HT-29 (cell line): ENCODE data around the gene SEC23B. TPM values are rescaled to one million over a fixed set of nuclear protein-coding genes. Genes with fewer than 3 reads are reported as not detected.
A peak's percentile ranks its signal among the peaks of the same experiment; 100 is the strongest.
"Not testable (repeated sequence)": the region's sequence is repeated elsewhere in the genome, so short reads cannot be mapped to it uniquely, and the experiment has no call there.

Source experiments
- DNase-seq: peaks from one replicate; pipeline ENCODE4 v3.0.0-alpha.2; 2015; ENCODE audit warnings: low spot score
- total RNA-seq: library from RNA; depleted of rRNA; stranded (reverse); fragments of >200 nt; shearing (Covaris generic); gene quantifications from 2 replicates; pipeline ENCODE4 v1.2.3, GENCODE V29; 2014

Gene SEC23B
- total RNA-seq, 1 experiment from 2014 or later: 66.0 TPM

GRCh38 chr20:18524646-18525045, 16.9 kb downstream of the SEC23B start:
- no peak for DNase-seq

DNA sequence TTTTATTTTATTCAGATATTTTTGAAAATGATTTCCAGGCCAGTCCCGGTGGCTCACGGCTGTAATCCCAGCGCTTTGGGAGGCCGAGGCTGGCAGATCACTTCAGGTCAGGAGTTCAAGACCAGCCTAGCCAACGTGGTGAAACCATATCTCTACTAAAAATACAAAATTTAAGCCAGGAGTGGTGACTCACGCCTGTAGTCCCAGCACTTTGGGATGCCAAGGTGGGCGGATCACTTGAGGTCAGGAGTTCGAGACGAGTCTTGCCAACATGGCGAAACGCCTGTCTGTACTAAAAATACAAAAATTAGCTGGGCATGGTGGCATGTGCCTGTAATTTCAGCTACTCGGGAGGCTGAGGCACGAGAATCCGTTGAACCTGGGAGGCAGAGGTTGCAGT, 19.0 kb downstream of the SEC23B start:
- not testable (repeated sequence) for DNase-seq

- DNase-seq: no peak
These were observed 19.6 kb downstream of the SEC23B start for GRCh38 chr20:18527339-18527738.

DNA sequence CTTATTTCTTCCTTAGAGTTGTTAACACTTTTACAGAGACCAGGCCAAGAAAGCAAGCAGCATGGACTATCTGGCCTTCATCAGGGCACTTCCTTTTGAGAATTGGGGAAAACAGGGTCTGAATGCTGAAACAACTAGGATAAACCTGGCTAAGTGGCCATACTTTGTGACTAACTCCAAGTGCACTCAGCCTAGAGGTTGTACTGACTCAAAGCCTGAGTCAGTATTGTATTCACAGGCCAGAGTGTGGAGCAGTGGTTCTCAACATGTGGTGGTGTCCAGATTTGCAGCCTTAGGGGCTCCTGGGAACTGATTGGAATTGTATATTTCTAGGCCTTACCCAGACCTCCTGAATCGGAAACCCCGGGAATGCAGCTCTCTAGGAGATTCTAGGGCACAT, 20.1 kb downstream of the SEC23B start:
- DNase-seq: no peak

DNA sequence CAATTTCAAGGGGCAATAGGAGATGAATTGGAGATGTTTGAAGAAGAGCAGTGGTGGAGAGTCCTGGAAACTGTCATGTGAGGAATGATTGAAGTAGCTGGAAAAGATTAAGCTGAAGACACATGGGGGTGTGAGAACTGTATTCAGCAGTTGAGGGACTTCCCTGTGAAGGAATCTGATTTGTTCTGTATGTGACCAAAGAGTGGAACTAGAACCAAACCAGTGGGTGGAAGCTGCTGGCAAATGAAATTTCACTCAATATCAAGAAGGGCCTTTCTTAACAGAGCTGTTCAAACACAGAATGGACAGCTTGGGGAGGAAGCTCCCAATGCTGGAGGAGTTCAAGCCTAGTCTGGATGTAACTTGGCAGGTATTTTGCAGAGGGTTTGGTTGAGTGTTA, 21.3 kb downstream of the SEC23B start:
- no peak for DNase-seq

GRCh38 chr20:18532626-18533025, 24.9 kb downstream of the SEC23B start:
- no peak for DNase-seq

- DNase-seq: no peak
These were observed 25.8 kb downstream of the SEC23B start for GRCh38 chr20:18533491-18533890.

DNA sequence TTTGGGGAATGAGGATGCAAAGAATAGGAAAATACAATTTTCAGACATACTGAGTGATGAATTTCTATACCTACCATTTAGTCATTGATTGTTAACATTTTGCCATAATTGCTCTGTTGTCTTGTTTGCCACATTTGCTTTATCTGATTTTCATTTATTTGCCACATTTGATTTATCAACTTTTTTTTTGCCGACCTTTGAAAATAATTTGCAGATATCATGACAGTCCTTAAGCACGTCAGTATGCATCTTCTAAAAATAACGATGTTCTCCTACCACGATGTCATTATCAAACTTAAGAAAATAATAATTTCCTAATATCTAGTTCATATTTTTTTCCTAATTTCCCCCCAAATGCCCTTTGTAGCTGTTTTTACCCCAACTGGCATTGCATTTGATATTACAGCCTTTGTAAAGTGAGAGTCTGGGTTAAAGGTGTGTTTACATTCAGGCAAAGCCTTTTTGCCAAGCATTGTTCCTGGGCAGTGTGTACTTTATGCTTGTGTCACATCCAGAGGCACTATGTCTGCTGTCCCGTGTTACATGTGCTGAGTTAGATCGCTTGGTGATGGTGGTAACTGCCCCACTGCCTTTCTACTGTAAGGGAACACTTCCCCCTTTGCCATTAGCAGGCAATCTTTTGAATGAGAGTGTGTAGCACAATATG, 26.4 kb downstream of the SEC23B start:
- DNase-seq: no peak

DNA sequence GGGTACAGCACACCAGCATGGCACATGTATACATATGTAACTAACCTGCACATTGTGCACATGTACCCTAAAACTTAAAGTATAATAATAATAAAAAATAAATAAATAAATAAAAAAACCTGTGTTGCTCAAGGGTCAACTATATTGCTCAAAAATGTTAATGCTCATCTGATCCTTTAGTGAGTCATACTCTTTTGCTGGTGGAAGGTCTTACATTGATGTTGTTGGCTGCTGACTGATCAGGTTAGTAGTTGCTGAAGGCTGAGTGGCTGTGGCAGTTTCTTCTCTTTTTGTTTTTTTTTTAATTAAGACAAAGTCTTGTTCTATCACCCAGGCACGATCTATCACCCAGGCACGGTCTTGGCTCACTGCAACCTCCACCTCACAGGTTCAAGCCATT, 29.9 kb downstream of the SEC23B start:
- no peak for DNase-seq

GRCh38 chr20:18541741-18542140, 34.0 kb downstream of the SEC23B start:
- DNase-seq: no peak

DNA sequence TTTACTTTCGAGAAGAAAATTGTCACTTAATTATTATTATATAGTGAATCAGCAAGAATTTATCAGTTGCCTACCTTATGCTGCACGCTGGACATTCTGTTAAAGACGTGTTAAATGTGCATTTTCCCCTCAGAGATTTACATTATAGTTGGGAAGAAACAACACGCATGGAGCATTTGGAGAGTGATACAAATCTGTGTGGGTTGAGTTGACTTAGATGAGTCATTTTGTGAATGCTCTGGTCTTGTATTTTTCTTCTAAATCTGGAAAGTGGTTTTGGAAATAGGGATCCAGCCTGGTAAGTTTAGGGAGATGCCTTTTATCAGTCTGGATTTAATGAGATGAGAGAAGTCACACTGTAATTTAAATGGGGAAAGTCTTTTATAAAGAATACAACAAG, 35.5 kb downstream of the SEC23B start:
- DNase-seq: no peak

DNA sequence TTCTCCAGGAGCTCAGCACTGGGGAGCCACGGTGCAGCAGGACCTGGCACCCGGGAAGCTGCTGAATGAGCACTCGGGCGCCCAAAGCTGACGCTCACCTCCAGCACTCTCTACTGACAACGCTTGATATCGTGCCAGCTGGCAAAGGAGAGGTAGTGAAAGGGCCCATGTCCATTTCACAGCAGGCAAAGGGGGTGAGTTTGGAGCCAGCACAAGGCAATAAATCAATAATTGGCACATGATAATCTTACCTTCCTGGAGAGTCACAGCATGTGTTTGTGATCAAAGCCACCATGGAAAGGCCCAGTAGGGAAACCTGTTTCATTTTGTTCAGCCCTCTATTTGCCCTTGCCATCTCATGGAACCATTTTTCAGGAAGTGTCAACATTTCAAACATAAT, 36.2 kb downstream of the SEC23B start:
- no peak for DNase-seq

- no peak for DNase-seq
These were observed 37.8 kb downstream of the SEC23B start for GRCh38 chr20:18545566-18545965.

DNA sequence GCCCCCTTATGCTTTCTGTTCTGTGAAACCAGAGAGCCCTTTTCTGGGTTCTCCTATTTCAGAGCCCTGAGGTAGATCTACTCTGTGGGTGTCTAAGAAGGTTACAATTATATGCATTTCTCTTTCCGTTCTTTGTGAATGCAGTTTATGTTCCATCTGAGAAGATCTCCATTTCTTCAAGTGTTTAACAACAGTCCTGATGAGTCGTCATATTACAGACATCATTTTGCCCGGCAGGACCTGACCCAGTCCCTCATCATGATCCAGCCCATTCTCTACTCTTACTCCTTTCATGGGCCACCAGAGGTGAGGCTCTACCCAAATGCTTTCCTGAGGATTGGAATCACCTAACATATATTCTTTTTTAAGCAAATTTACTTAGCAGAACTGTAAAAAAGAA, 40.7 kb downstream of the SEC23B start:
- no peak for DNase-seq

GRCh38 chr20:18553746-18554145, 46.0 kb downstream of the SEC23B start:
- no peak for DNase-seq

DNA sequence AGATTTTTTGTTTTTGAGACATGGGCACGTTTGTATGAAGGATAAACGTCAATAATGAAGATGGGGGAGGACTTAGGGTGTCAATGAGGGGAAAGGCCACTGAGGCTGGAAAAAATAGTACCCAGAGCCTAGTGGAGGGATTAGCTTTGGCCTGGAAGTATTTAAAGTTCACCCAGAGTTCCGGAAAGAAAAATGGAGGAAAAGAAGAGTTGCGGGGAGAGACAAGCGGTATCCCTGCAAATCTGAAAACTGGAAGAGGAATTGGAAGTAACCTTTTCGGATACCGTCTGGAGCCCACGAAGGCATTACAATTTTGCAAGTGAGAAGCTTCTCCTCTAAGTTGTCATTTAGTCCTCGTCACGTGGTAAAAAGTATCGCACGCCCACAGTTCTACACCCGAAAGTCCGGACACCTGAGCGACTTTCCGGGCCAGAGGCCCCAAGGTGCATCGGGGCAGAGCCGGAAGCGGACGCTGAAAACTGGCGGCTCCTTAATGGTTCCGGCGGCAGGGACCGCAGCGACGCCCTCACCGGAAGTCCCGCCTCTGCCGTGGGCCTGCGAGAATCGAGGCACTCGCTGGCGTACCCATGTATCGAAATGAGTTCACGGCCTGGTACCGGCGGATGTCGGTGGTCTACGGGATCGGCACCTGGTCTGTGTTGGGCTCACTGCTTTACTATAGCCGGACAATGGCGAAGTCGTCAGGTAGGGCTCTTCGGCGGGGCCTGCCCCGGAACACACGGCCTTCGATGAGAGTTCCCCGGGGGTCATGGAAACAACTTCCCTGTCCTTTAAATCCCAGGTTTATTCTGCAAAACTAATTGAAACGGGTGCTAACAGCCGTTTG, 59.4 kb downstream of the SEC23B start, which contains the start of gene SMIM26:
Gene SMIM26 (plus strand): TSS at position 541 of the 847 bp plus-strand sequence. CDS start 47 bp downstream, at position 588.
- DNase-seq: peak; percentile 96

- DNase-seq: no peak
These were observed 60.0 kb downstream of the SEC23B start for GRCh38 chr20:18567739-18568091.

DNA sequence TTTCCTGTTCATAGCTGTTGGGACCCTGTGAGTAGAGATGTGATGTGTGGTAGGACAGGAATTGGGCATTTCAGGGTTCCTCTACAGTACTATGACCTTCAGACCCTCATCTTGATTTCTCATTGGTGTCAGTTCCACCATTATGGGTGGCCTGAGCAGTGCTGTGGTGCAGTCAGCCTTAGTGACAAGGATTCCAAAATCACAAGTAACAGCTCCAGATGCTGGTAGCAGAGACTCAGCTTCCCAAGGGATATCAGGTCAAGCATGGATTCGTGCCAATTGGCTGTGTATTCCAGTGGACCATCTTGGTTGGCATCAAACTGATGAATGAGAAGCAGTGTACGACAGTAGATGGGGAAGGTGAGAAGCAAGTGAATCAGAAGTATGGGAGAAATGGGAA, 63.3 kb downstream of the SEC23B start:
- no peak for DNase-seq

DNA sequence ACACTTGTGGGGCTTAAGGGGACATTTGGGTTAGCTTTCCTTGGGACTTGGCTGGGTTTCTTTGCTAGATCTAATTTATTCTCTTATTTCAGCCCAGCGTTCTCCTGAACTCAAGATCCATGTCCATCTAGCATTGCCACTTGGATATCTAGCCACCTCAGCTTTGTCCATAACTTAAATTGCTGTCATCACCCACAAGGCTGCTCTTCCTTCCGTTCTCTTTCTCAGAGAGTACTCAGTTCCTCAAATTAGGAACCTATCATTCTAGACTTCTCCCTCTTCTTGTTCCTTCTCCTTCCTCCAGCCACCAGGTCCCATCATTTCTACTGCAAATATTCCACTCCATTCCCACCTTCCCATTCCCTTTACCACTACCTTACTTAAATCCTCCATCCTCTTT, 63.8 kb downstream of the SEC23B start:
- DNase-seq: no peak

DNA sequence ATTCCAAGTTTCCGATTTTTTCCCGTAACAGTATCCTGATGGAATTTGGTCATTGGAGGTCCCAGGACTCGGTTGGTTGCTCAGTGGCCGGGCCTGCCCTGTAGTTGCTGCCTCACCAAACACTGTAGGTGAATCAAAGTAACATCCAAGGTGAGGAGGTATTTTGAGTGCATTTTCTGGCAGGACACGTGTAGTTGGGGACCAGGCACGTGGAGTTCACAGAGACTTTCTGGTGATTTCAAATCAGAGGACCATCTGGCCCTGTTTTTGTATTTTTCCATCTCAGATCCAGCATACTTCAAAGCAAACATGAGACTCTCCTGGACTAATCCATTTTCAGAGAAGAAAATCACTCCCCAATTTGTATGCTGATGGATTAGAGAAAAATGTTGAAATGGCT, 70.2 kb downstream of the SEC23B start:
- DNase-seq: no peak

DNA sequence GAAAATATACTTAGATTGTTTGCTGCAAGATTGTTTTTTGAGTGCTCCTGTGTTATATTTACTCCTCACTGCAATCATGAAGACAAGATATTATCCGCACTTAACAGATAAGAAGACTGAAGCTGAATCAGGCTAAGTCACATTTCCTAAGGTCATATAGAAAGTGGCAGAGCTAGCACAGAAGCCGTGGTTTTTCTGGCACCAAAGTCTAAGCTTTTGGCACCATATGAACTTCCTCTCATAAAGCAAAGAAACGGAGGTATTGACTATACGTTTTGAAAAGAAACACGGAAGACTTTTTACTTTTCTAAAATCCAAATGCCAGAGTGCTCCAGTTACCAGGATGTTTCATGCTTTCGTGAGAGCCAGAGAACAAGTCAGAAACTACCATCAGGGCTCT, 70.8 kb downstream of the SEC23B start:
- DNase-seq: no peak

DNA sequence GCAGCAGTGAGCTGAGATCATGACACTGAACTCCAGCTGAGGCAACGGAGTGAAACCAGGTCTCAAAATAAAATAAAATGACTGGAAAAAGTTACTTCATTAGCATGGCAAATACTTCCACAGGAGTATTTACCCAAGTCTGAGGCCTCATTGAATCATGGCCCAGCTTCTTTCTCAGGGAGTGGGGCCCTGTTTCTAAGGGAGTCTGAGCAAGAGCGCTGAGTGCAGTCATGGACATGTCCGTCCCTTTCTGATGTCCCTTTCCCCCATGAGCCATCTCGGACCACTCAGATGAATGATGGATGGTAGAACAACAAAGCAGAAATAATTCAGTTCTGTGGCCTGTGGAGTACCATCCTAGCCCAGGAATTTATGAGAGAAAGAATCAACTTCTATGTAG, 72.3 kb downstream of the SEC23B start:
- DNase-seq: no peak

DNA sequence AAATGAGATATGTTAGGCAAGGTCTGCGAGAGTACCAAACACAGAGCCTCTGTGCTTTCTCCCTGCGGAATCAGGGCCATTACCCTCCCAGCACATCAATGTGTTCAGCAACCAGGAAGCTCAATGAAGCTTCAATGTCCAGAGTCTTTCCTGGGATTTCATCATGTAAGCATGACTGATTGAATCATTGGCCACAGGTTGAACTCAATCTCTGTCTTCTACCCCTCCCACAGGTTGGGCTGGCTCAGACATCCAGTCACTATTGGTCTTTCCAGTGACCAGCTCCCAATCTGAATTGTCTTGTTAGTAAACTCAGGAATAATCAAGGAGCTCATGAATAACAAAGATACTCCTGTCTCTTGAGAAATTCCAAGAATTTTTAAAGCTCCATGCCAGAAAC, 77.4 kb downstream of the SEC23B start:
- peak; percentile 20 for DNase-seq
